HG03108 (cell line): Measurements from ENCODE around the gene ZMYM3.

Experiments used
- ATAC-seq: cut with Tn5 transposase; IDR thresholded peaks from one replicate; pipeline ENCODE4 v1.9.1; 2021; ENCODE audit warnings: moderate library complexity; ENCODE audit not compliant: unreplicated experiment

The ZMYM3 gene

GRCh38 chrX:71253253-71254091 is 468 bp downstream of the ZMYM3 start:
- ATAC-seq, result no peak

GRCh38 chrX:71252221-71252620 is 1.7 kb downstream of the ZMYM3 start:
- ATAC-seq, result no peak

DNA sequence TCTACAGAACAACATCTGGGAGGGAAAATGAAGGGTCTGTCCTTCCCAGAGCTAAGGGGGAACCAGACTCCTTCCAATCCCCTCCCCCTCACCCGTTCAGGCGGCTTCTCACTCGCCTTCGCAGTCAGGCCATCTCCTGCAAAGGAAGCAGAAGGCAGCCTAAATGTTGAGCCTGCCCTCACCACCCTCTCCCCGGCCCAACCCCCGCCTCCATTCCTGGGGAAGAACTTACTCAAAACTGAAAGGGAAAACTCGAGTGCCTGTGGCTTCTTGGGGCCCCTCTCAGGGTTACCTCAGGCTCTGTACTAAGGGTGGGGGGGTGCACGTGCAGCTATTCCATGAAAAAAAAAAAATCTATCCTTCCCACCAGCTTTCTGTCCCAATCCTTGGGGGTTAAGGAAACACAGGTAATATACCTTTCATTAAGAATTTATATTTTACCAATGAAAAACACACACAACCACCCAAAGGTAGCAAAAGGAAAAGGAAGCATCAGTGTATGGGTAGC is 2.4 kb downstream of the ZMYM3 start:
- ATAC-seq, result no peak

DNA sequence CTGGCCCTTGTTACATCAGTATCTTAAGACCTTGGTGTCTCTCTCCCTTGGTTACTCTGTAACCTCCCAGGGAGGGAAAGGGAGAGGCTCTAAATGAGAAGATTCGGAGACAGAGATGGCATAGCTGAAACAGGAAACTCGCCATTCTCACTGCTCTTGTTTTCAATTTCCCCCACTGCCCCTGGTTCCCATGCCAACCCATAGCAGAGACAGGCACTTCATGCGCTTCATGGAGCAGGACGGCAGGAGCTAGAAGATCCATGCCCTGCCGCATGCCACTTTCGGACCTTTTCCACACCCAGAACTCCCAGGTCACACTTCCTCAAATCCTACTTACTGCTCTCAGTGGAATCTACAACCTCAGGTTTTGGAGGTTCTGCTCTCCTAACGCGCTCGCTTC is 3.1 kb downstream of the ZMYM3 start:
- ATAC-seq, result no peak

DNA sequence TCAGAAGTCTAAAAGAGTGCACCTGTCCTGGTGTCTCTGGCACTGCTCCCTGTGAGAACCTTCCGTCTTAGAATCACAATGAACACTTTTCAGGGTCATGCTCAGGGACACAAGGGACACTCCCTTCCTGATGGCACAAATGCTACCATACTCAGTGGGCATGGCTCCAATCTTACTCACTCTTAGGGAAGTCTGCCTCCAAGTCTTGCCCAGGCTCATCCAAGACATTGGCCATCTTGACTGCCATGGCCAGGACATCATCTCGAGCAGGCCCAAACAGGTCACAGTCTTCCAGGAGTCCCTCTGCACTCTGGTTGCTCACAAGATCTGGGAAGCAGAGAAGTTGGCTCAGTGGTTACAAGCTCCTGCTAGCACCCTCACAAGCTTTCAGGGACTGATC is 8.8 kb downstream of the ZMYM3 start:
- ATAC-seq, result no peak

- ATAC-seq, result no peak
These were observed 9.4 kb downstream of the ZMYM3 start for GRCh38 chrX:71244359-71245128.

- ATAC-seq, result no peak
These were observed 12.6 kb downstream of the ZMYM3 start for GRCh38 chrX:71241301-71241700.

- no peak for ATAC-seq
These were observed 14.2 kb downstream of the ZMYM3 start for GRCh38 chrX:71239781-71240180.

GRCh38 chrX:71236836-71237235 is 17.1 kb downstream of the ZMYM3 start:
- ATAC-seq, result no peak

DNA sequence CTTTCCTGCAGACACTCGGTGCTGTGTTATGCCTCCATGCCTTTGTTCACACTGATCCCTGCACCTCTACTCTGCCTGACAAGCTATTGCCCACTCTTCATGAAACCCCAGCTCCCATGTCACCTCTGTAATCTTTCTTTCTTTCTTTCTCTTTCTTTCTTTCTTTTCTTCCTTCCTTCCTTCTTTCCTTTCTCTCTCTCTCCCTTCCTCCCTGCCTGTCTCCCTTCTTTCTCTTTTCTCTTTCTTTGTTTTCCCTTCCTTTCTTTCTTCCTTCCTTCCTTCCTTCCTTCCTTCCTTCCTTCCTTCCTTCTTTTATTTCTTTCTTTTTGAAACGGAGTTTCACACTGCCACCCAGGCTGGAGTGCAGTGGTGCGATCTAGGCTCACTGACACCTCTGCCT is 18.5 kb downstream of the ZMYM3 start:
- no peak for ATAC-seq

DNA sequence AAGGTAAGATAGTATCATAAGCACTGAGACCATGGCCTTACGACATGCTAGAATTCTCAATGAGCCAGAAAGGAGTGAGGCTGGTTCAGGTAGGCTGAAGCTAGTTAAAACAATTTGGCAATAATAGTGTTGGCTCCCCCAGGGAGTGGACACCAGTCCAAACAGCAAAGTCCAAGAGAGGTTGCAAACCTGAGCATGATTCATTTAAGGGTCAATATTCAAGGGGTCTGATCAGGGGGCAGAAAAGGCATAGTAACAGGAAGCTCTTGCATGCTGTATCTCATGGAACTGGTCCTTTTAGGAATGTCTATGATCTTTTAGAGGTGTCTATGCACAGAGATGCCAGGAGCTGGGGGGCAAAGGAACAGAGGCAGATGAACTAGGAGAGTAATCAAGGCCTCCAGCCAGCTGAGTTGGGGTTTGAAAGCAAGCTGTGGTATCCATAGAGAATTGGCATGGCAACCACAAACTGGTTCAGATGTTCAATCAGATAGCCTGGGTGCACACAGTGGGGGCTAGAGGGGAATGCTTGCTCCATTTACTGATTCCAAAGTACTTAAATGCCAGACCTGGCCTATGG is 25.8 kb downstream of the ZMYM3 start:
- no peak for ATAC-seq

- no peak for ATAC-seq
These were observed 26.4 kb downstream of the ZMYM3 start for GRCh38 chrX:71227370-71228062.

DNA sequence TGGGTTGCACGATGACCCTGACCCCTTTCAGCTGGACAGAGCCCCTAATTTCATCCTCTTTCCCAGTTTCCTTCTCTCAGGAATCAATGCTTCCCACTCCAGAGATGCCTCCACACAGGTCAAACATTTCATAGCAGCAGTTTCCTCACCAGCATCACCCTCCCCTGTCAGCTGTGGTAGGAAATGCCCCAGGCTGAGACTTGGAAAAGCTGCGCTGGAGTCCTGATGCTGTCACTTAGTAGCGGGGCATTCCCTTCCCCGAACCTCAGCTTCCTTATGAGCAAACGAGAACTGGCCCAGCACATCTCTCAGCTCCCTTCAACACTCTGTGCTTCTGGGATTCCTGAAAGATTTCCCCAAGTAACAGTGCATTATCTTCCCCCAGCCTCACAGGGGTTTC is 28.3 kb downstream of the ZMYM3 start:
- ATAC-seq, result no peak

- ATAC-seq, result no peak
These were observed 28.9 kb downstream of the ZMYM3 start for GRCh38 chrX:71225009-71225408.

DNA sequence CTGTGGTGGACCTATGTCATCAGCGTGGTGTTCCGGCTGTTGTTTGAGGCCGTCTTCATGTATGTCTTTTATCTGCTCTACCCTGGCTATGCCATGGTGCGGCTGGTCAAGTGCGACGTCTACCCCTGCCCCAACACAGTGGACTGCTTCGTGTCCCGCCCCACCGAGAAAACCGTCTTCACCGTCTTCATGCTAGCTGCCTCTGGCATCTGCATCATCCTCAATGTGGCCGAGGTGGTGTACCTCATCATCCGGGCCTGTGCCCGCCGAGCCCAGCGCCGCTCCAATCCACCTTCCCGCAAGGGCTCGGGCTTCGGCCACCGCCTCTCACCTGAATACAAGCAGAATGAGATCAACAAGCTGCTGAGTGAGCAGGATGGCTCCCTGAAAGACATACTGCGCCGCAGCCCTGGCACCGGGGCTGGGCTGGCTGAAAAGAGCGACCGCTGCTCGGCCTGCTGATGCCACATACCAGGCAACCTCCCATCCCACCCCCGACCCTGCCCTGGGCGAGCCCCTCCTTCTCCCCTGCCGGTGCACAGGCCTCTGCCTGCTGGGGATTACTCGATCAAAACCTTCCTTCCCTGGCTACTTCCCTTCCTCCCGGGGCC is 29.7 kb downstream of the ZMYM3 start:
- ATAC-seq, result no peak

GRCh38 chrX:71222929-71223328 is 31.0 kb downstream of the ZMYM3 start, which contains the start of gene GJB1:
GJB1 (plus strand) TSS chrX:71223224; CDS start chrX:71223708, 484 bp downstream.
- ATAC-seq, result no peak

DNA sequence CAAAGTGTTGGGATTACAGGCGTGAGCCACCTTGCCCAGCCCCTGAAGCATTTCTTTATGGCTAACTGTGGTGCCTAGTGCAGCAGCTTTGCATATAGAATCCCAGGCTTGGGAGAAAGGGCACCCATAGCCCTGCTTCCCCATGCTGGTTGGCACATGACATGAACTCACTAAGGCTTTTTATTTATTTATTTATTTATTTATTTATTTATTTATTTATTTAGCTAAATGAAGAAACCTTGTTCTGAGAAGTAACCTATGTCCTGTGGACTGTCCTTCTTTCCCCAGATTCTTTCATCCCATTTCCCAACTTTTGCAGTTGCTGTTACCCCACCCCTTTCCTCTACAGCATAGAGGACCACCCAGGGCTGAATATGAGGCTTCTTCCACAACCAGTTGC is 32.8 kb downstream of the ZMYM3 start:
- no peak for ATAC-seq

DNA sequence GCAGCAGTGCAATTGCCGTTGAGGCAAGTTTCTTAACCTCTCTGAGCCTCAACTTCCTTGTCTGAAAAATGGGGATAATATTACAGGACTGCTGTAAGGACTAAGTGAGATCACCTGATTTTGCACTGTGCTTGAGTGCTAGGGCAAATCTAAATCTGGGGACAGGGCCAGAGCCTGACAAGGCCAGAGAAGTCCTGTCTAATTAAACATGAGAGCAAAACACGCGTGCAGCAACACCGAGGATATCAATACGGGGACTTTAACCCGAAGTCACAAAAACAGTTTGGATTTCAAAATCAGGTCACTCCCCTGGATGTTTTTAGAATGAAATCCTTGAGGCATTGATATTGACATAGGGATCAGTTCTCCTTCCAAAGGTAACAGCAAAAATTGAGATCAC is 36.6 kb downstream of the ZMYM3 start:
- ATAC-seq, result no peak

DNA sequence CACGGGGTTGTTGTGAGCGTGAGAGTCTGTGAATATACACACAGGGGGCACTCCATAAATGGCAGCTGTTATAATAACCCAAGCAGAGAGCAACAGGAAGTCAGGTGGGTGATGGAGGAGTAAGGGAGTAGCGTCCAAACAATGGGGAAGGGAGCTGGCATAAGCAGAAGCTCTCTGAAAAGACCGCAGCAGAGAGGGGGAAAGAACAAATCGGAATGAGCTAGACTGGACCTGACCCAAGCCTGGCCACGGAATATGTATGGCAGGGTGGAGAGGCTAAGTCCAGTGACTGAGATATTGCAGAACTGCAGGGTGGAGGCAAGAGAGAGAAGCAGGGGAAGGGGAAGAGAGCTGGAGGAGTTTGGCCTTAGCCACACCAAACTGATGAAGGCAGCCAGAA is 37.5 kb downstream of the ZMYM3 start:
- ATAC-seq, result no peak

- no peak for ATAC-seq
These were observed 38.5 kb downstream of the ZMYM3 start for GRCh38 chrX:71215338-71215912.
